ENCODE data around the gene TRPC4.

GRCh38 chr13:37662624-37663023 is 206.9 kb downstream of the TRPC4 start:
- TF ChIP-seq REST (IDR thresholded peaks at IDR 0.05; ENCODE audit: low read depth) (no peak), MAX (IDR thresholded peaks at IDR 0.05) (no peak), RAD21 (IDR thresholded peaks at IDR 0.05; ENCODE audit: low read depth) (no peak), USF1 (IDR thresholded peaks at IDR 0.05) (no peak), ZBTB7A (IDR thresholded peaks at IDR 0.05; ENCODE audit: low read depth) (no peak), NFIC (IDR thresholded peaks at IDR 0.05) (no peak), CREB1 (IDR thresholded peaks at IDR 0.05; ENCODE audit: low read depth) (no peak), EP300 (IDR thresholded peaks at IDR 0.05; ENCODE audit: borderline replicate concordance) (no peak), TAF1 (IDR thresholded peaks at IDR 0.05; ENCODE audit: low read depth) (no peak), CEBPB (IDR thresholded peaks at IDR 0.05) (no peak), YY1 (IDR thresholded peaks at IDR 0.05; ENCODE audit: low read depth) (no peak), EGR1 (IDR thresholded peaks at IDR 0.05) (no peak), FOXM1 (IDR thresholded peaks at IDR 0.05; ENCODE audit: borderline replicate concordance, low read depth) (no peak), TCF12 (IDR thresholded peaks at IDR 0.05; ENCODE audit: low read depth) (no peak)
